Effector memory CD8-positive, alpha-beta T cell (primary cell): Measurements from ENCODE around the gene POTEM.
"Not testable (repeated sequence)": the region's sequence is repeated elsewhere in the genome, so short reads cannot be mapped to it uniquely, and the experiment has no call there.

Experiments
- ATAC-seq: fragments of 150-1000 bp; cut with Tn5 transposase; replicated peaks from 2 replicates; pipeline ENCODE4 v1.10.0; 2021; ENCODE audit warnings: mild to moderate bottlenecking, moderate library complexity
- DNase-seq, 3 experiments: peaks; one replicate each; pipeline ENCODE4 v3.0.0; 2021
- H3K27ac Mint-ChIP-seq, 2 donors: one replicate each; pipeline ENCODE4 v1.8.0; 2022; ENCODE audit warnings: mild to moderate bottlenecking in 2 of 2, mixed read lengths in 2 of 2, moderate library complexity in 2 of 2
- H3K27me3 Mint-ChIP-seq, 2 donors: one replicate each; pipeline ENCODE4 v1.8.0; 2022; ENCODE audit warnings: mixed read lengths in 2 of 2
- H3K36me3 Mint-ChIP-seq: one replicate; pipeline ENCODE4 v1.8.0; 2022; ENCODE audit warnings: mild to moderate bottlenecking, moderate library complexity, mixed read lengths; ENCODE audit not compliant: insufficient read depth
- H3K4me1 Mint-ChIP-seq, 2 donors: one replicate each; pipeline ENCODE4 v1.8.0; 2022; ENCODE audit warnings: low read depth in 2 of 2, mixed read lengths in 2 of 2
- H3K4me3 Mint-ChIP-seq, 2 donors: one replicate each; pipeline ENCODE4 v1.8.0; 2022; ENCODE audit warnings: mild to moderate bottlenecking in 2 of 2, mixed read lengths in 2 of 2, moderate library complexity in 2 of 2
- H3K9me3 Mint-ChIP-seq, 2 donors: one replicate each; pipeline ENCODE4 v1.8.0; 2022; ENCODE audit warnings: mixed read lengths in 2 of 2
- total RNA-seq, 9 experiments: gene quantifications; one replicate each; lab custom pipeline; 2026; lab: John Stamatoyannopoulos, UW

POTEM gene
- total RNA-seq: 0 to 0.06 (median 0) reads per million in 9 experiments

- H3K9me3 Mint-ChIP-seq, H3K27ac Mint-ChIP-seq, H3K36me3 Mint-ChIP-seq, H3K4me3 Mint-ChIP-seq, H3K4me1 Mint-ChIP-seq, ATAC-seq, H3K27me3 Mint-ChIP-seq, DNase-seq: not testable (repeated sequence)
These were observed at the start of gene POTEM for GRCh38 chr14:18967134-18967533. Gene POTEM (plus strand): TSS chr14:18967434. CDS start chr14:18967486, 52 bp downstream.

DNA sequence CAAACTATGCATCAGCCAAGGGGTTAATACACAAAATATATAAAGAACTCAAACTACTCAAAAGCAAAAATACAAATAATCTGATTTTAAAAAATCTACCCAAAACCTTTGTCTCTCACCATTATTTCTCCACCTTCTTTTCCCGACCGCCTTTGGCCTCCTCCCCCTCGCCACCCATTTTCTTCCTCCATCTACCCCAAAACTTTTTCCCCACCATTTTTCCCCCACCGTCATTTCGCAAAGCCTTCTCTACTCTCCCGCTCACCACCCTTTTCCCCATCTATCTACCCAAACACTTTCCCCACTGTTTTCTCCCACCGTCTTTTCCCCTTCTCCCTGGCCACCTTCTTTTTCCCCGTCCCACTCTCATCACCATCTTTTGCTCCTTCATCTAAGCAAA lies 48.9 kb upstream of the POTEM start:
- not testable (repeated sequence) for H3K27ac Mint-ChIP-seq, H3K9me3 Mint-ChIP-seq, ATAC-seq, DNase-seq, H3K4me1 Mint-ChIP-seq, H3K4me3 Mint-ChIP-seq, H3K36me3 Mint-ChIP-seq, H3K27me3 Mint-ChIP-seq

GRCh38 chr14:18920052-18920451 lies 47.2 kb upstream of the POTEM start:
- not testable (repeated sequence) for H3K4me3 Mint-ChIP-seq

DNA sequence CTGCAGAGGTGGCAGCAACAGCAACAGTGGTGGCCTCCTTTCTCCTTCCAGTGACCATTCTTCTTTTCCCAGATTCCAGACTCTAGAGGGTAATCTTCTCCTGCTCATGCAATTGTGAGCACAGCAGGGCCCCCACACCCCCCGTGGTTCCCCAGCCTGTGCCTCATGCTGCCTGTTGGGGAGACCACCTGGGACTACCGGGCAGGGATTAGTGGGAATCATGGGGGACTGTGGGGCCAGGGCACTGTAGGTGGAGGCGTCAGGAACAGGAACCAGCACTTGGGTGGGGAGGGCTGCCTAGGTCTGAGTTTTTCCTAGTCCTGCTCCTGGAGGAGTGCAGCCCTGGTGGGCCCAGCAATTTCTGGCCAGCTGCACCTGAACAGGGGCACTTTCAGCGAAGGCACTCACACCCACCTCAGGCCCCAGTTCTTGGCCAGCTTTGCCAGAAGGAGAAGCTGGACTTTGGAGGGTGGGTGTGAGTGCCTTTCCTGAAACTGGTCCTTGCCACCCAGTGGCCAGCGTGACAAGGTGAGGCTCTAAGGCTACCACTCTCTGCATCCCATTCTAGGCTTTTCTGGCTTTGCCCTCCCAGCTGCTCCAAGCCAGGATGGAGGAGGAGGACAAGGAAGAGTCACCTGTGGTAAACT lies 46.1 kb upstream of the POTEM start:
- H3K4me3 Mint-ChIP-seq, H3K27me3 Mint-ChIP-seq, H3K27ac Mint-ChIP-seq, H3K9me3 Mint-ChIP-seq, ATAC-seq, H3K4me1 Mint-ChIP-seq, DNase-seq, H3K36me3 Mint-ChIP-seq: not testable (repeated sequence)

More at GRCh38 chr14:18920052-18920451, 47.2 kb upstream of the POTEM start:
- H3K4me1 Mint-ChIP-seq, ATAC-seq, H3K27ac Mint-ChIP-seq, DNase-seq, H3K36me3 Mint-ChIP-seq, H3K27me3 Mint-ChIP-seq, H3K9me3 Mint-ChIP-seq: not testable (repeated sequence)

- H3K4me3 Mint-ChIP-seq, H3K36me3 Mint-ChIP-seq, ATAC-seq, H3K4me1 Mint-ChIP-seq, H3K27ac Mint-ChIP-seq, H3K9me3 Mint-ChIP-seq, H3K27me3 Mint-ChIP-seq, DNase-seq: not testable (repeated sequence)
These were observed 30.4 kb upstream of the POTEM start for GRCh38 chr14:18936848-18937247.

DNA sequence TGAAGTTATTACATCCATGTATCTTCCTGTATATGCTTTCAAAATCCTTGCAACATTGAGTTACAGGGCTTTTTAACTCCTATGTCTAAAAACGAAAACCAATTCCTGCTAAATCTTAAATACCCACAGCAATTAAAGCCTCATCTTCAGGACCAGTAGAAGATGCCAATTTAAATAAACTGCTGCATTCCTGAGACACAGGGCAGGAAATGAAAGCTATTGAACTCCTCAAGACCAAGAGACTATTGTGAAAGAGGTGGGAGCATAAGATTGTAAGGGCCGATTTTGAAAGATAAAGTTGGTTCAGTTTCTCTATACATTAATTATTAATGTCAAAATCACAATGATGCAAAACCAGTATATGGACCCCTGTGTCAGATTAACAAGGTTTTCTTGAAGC lies 28.5 kb upstream of the POTEM start:
- H3K4me3 Mint-ChIP-seq, H3K9me3 Mint-ChIP-seq, H3K4me1 Mint-ChIP-seq, H3K27me3 Mint-ChIP-seq, H3K36me3 Mint-ChIP-seq, ATAC-seq, H3K27ac Mint-ChIP-seq, DNase-seq: not testable (repeated sequence)

DNA sequence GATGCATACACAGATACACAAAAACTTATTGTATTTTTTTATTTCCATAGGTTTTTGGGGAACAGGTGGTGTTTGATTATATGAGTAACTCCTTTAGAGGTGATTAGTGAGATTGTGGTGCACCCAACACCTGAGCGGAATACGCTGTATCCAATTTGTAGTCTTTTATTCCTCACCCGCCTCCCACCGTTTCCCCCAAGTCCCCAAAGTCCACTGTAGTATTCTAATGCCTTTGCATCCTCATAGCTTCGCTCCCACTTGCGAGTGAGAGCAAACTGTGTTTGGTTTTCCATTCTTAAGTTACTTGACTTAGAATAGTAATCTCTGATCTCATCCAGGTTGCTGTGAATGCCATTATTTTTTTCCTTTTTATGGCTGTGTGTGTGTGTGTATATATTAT lies 17.3 kb upstream of the POTEM start:
- not testable (repeated sequence) for ATAC-seq, DNase-seq, H3K36me3 Mint-ChIP-seq, H3K4me1 Mint-ChIP-seq, H3K27me3 Mint-ChIP-seq, H3K4me3 Mint-ChIP-seq, H3K9me3 Mint-ChIP-seq, H3K27ac Mint-ChIP-seq

DNA sequence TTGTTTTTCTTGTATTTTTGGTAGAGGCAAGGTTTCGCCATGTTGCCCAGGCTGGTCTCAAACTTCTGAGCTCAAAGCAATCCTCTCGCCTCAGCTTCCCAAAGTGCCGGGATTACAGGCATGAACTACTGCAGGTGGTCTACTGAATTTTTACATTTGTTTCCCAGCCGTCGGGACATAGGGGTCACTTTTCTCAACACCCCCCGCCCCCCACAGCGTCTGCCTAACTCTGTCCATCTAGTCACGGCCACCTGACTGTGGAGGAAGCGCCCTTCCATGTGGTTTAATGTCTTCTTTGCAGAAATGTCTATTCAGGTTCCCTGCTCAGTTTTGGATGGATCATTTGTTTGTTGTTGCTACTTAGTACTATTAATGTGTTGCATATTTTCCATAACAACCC lies 14.1 kb upstream of the POTEM start:
- DNase-seq, H3K4me3 Mint-ChIP-seq, H3K9me3 Mint-ChIP-seq, H3K27ac Mint-ChIP-seq, H3K4me1 Mint-ChIP-seq, H3K27me3 Mint-ChIP-seq, H3K36me3 Mint-ChIP-seq, ATAC-seq: not testable (repeated sequence)

DNA sequence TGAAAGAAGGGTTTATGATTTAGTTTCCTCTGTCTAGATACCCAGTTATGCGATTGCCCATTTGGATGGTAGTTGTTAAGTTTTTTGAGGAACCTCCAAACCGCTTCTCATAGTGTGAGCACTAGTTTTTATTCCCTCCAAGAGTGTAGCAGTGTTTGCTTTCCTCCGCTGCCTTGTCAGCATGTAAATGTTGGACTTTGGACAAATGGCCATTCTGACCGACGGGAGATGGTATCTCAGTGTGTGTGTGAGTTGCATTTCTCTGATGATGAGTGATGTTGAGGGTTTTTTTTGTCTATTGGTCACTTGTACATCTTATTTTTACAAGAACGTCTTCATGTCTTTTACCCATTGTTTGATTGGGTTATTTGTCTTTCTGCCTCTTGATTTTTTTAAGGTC lies 11.4 kb upstream of the POTEM start:
- not testable (repeated sequence) for H3K4me1 Mint-ChIP-seq, DNase-seq, H3K27me3 Mint-ChIP-seq, H3K27ac Mint-ChIP-seq, H3K9me3 Mint-ChIP-seq, ATAC-seq, H3K4me3 Mint-ChIP-seq, H3K36me3 Mint-ChIP-seq

DNA sequence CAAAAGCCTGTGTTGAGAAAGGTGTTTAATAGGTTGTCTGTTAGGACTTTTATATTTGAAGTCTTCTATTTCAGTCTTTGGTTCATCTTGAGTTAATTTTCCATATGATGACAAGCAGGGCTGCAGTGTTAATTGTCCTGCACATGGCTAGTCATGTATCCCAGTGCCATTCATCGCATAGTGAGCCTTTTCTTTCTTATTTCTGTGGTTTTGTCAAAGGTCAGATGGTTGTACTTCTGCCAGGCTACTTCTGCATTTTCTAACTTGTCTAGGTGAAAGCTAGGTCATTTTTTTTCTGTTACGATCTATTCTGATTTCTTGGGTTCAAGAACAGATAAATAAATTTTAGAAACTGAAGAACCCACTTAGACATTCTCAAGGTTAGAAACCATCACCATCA lies 5.7 kb upstream of the POTEM start:
- H3K9me3 Mint-ChIP-seq, DNase-seq, H3K36me3 Mint-ChIP-seq, H3K4me1 Mint-ChIP-seq, H3K4me3 Mint-ChIP-seq, H3K27ac Mint-ChIP-seq, ATAC-seq, H3K27me3 Mint-ChIP-seq: not testable (repeated sequence)

DNA sequence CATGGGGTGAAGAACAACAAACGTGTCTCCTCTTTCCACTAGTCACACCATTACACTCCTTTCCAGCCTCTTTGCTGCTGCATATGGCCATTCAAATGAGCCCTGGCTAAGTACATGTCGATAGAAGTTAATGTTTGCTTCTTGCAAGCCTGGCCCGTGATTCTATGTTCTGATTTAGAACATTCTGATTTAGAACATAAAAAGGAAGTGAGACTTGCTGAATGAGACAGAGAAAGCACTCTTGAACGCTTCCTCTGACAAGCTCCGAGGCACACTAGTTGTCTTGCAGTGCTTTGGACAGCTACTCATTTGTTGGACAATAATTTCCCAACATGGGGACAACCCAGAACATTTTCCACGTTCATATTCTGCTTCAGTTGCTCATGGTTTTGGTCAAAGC lies 5.1 kb upstream of the POTEM start:
- H3K4me1 Mint-ChIP-seq, DNase-seq: not testable (repeated sequence)

GRCh38 chr14:18963276-18963675 lies 4.0 kb upstream of the POTEM start:
- H3K4me1 Mint-ChIP-seq, H3K9me3 Mint-ChIP-seq, H3K36me3 Mint-ChIP-seq, H3K27me3 Mint-ChIP-seq, H3K27ac Mint-ChIP-seq, H3K4me3 Mint-ChIP-seq, DNase-seq, ATAC-seq: not testable (repeated sequence)

More for the DNA sequence above, 5.1 kb upstream of the POTEM start:
- H3K36me3 Mint-ChIP-seq, ATAC-seq, H3K9me3 Mint-ChIP-seq, H3K27me3 Mint-ChIP-seq, H3K4me3 Mint-ChIP-seq, H3K27ac Mint-ChIP-seq: not testable (repeated sequence)

DNA sequence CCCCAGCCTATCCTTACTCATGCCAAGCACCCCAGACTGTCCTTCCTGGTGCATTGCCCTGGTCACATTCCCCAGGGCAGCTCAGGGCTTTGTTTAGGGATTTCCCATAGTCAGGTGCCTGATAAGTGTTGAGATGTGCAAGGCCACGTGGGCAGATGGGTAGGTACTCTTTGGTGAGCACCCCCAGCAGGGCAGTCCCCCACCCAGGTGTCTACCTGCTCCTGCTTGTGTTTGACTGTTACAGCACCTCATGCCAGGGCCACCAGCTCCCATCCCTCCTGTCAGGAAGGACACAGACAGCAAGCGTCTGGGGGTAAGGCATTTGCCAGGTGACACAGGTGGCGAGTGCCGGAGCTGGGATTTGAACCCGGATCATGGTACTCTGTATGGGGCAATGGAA lies 2.4 kb upstream of the POTEM start:
- not testable (repeated sequence) for ATAC-seq, H3K4me3 Mint-ChIP-seq, H3K36me3 Mint-ChIP-seq, DNase-seq, H3K9me3 Mint-ChIP-seq, H3K27me3 Mint-ChIP-seq, H3K27ac Mint-ChIP-seq, H3K4me1 Mint-ChIP-seq

- H3K27ac Mint-ChIP-seq, H3K4me1 Mint-ChIP-seq, H3K36me3 Mint-ChIP-seq, ATAC-seq, H3K9me3 Mint-ChIP-seq, H3K27me3 Mint-ChIP-seq, DNase-seq, H3K4me3 Mint-ChIP-seq: not testable (repeated sequence)
These were observed 35.3 kb downstream of the POTEM start for GRCh38 chr14:19002566-19002965.

GRCh38 chr14:19006490-19006889 lies 39.3 kb downstream of the POTEM start:
- not testable (repeated sequence) for H3K9me3 Mint-ChIP-seq, H3K4me3 Mint-ChIP-seq, ATAC-seq, H3K27me3 Mint-ChIP-seq, H3K27ac Mint-ChIP-seq, H3K4me1 Mint-ChIP-seq, H3K36me3 Mint-ChIP-seq, DNase-seq
